AG04450 (cell line): ENCODE measurements around the gene ERCC6L2. TPM values are rescaled to one million over a fixed set of nuclear protein-coding genes. Genes with fewer than 3 reads are reported as not detected.

Experiments used
- CTCF ChIA-PET: fragments of 300-600, 350-600 bp; formaldehyde crosslinking; extraction: SDS; loops from one replicate; lab custom pipeline; 2022; ENCODE audit warnings: antibody characterized with exemption, inconsistent platforms; lab: Charles Lee
- POLR2A ChIA-PET: fragments of 350-600 bp; formaldehyde crosslinking; extraction: SDS; loops from one replicate; lab custom pipeline; 2021; ENCODE audit warnings: antibody characterized with exemption, inconsistent platforms; lab: Yijun Ruan, JAX
- DNase-seq: peaks from one replicate; pipeline ENCODE4 v3.0.0-alpha.2; 2011; ENCODE audit warnings: low read depth, low spot score
- H3K27ac ChIP-seq: one replicate; pipeline ENCODE4 v1.5.1; 2012; ENCODE audit warnings: low read depth, low read length, control low read depth
- H3K27me3 ChIP-seq: one replicate; pipeline ENCODE4 v1.6.0; 2012; ENCODE audit warnings: low read length; ENCODE audit not compliant: control insufficient read depth, insufficient read depth
- H3K4me3 ChIP-seq: 2 replicates; pipeline ENCODE4 v1.5.1; 2011; ENCODE audit warnings: mild to moderate bottlenecking, low read depth, low read length, control low read depth
- H3K9me3 ChIP-seq: 2 replicates; pipeline ENCODE4 v1.5.1; 2012; ENCODE audit warnings: low read length; ENCODE audit not compliant: control insufficient read depth, insufficient read depth
- CTCF ChIP-seq: IDR thresholded peaks from 2 replicates; pipeline ENCODE4 v1.5.1; 2011; ENCODE audit warnings: low read depth, low read length, control low read depth, inconsistent platforms
- polyA plus RNA-seq: library from polyadenylated mRNA; depleted of rRNA; stranded (reverse); fragments of >200 nt; gene quantifications from 2 replicates; pipeline ENCODE4 v1.2.3, GENCODE V29; 2011

Gene ERCC6L2
- polyA plus RNA-seq, 1 experiment: 39.1 TPM

- TF ChIP-seq CTCF: no peak
- Histone ChIP-seq H3K4me3 (no peak overlapping the region), H3K27ac (no peak overlapping the region), H3K27me3 (no peaks in the 10 kb centered on the region), H3K9me3 (peaks cover 7% of the 10 kb centered on the region; the same call in 1 of the 2 replicates)
- ChIA-PET POLR2A (no interaction called here), CTCF (no interaction called here)
- no peak for DNase-seq
Observed at GRCh38 chr9:96004379-96004778, 128.9 kb downstream of the ERCC6L2 start.

- POLR2A ChIA-PET: no interaction called here
- H3K27ac ChIP-seq: no peak overlapping the region
- CTCF ChIA-PET: interaction anchor here (0.8 kb wide), 1 partner anchor 226 kb away, joined by 4 read pairs; no protein-coding TSS in a partner anchor
- no peaks in the 10 kb centered on the region for H3K27me3 ChIP-seq
- no peak for TF ChIP-seq CTCF
- H3K4me3 ChIP-seq: no peak overlapping the region
- no peak for DNase-seq
- H3K9me3 ChIP-seq: peaks cover 7% of the 10 kb centered on the region; the same call in 1 of the 2 replicates
Observed at GRCh38 chr9:96006296-96006879, 130.9 kb downstream of the ERCC6L2 start.

DNA sequence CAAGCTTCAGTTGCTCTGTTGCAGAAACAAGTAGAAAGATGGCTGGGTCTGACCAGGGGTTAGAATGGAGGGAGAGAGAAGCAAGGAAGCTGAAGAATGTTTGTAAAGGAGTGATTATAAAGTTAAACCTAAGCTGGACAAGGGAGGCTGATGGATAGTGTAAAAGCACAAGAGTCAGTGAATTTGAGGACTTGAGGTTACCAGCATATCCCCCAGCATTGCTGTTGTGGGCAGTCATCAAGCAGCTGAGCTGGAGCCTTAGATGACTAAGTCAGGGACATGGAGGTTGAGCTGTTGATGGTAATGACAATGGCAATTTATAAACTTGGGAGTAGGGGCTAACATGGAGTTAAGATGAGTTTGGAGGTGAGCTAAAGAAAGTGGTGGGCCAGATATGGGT lies 131.5 kb downstream of the ERCC6L2 start:
- Histone ChIP-seq H3K4me3 (no peak overlapping the region), H3K27ac (no peak overlapping the region), H3K9me3 (peaks cover 4% of the 10 kb centered on the region; the same call in 1 of the 2 replicates), H3K27me3 (no peaks in the 10 kb centered on the region)
- ChIA-PET CTCF (interaction anchor here (0.8 kb wide), 1 partner anchor 226 kb away, joined by 4 read pairs; no protein-coding TSS in a partner anchor), POLR2A (no interaction called here)
- DNase-seq: peak; percentile 26
- no peak for TF ChIP-seq CTCF

DNA sequence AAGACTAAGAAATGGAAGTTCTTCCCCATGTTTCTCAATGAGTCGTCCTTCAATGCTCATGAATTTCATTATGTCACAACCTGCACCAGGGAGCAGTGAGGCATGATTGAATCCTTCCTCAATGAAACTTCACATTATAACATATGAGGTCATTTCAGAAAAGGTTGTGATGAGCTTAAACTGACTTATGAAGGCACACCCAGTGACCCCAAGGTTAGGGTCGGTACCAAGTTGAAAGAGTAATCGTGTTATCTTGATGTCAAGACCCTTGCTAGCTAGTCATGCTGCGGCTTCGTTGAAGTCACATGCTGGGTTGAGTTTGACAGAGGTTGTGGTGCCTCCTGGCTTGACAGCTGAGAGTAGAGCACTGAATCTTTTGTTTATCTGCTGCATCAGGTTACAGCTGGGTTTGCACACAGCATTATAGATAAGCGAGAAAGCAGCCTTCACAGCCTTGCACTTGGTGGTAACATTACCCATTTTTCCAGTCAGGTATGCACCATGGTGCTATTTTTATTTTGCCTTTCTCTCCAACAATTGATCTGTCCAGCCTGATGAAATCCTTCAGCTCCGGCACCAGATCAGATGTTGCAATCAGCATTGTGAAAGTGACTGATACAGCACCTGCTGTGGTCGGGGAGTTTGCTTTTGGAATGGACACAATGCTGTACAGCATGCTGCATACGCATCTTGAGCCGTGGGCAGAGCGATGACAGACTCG lies 133.2 kb downstream of the ERCC6L2 start:
- no peak overlapping the region for H3K27ac ChIP-seq
- H3K27me3 ChIP-seq: no peaks in the 10 kb centered on the region
- POLR2A ChIA-PET: no interaction called here
- H3K9me3 ChIP-seq: no peaks in the 10 kb centered on the region
- TF ChIP-seq CTCF: no peak
- DNase-seq: no peak
- CTCF ChIA-PET: interaction anchor here (0.5 kb wide), 1 partner anchor 913 kb away, joined by 4 read pairs; no protein-coding TSS in a partner anchor
- no peak overlapping the region for H3K4me3 ChIP-seq

GRCh38 chr9:96009223-96009602 lies 133.7 kb downstream of the ERCC6L2 start:
- H3K9me3 ChIP-seq: no peaks in the 10 kb centered on the region
- CTCF ChIA-PET: no interaction called here
- POLR2A ChIA-PET: no interaction called here

More at GRCh38 chr9:96009223-96009602, 133.7 kb downstream of the ERCC6L2 start:
- no peak overlapping the region for H3K27ac ChIP-seq
- H3K27me3 ChIP-seq: no peaks in the 10 kb centered on the region
- no peak for DNase-seq
- H3K4me3 ChIP-seq: no peak overlapping the region
- TF ChIP-seq CTCF: no peak
